Measurements from ENCODE around the gene SCAP. TPM values are rescaled to one million over a fixed set of nuclear protein-coding genes. Genes with fewer than 3 reads are reported as not detected.

The SCAP gene
- total and polyA plus RNA-seq, 2 experiments from 2014 or later = 35.5 to 141 TPM

- Histone ChIP-seq H2AFZ (no peak overlapping the region), H3K27me3 (ENCODE audit: insufficient read depth) (no peaks in the 10 kb centered on the region), H3K9me2 (ENCODE audit: insufficient read depth) (no peaks in the 10 kb centered on the region), H3K79me2 (replicated peaks; ENCODE audit: insufficient read depth) (no peaks in the 10 kb centered on the region), H4K20me1 (replicated peaks; ENCODE audit: insufficient read depth) (no peaks in the 10 kb centered on the region), H3K36me3 (ENCODE audit: insufficient read depth) (peaks cover 13% of the 10 kb centered on the region), H3K27ac (ENCODE audit: low read depth) (no peak overlapping the region), H3K4me2 (no peak overlapping the region), H3K4me3 (no peak overlapping the region), H3K4me1 (ENCODE audit: insufficient read depth) (no peaks in the 10 kb centered on the region), H3F3A (replicated peaks; ENCODE audit: low read depth) (no peaks in the 10 kb centered on the region)
- H3K4me3 Mint-ChIP-seq = no peak overlapping the region
- H3K27ac Mint-ChIP-seq = peak overlapping the region; percentile 31; the same call in 1 of the 2 replicates
- ATAC-seq (no peak), DNase-seq (ENCODE audit: low spot score) (no peak)
- TF ChIP-seq JUNB (IDR thresholded peaks at IDR 0.05; ENCODE audit: unreplicated experiment) (no peak), CREB1 (CRISPR knock-in tag; IDR thresholded peaks at IDR 0.05; ENCODE audit: low read depth) (no peak), ZNF462 (CRISPR knock-in tag; IDR thresholded peaks at IDR 0.05) (no peak), ZNF114 (CRISPR knock-in tag; IDR thresholded peaks at IDR 0.05) (no peak), STAT1 (IDR thresholded peaks at IDR 0.05; ENCODE audit: unreplicated experiment) (no peak), POLR2AphosphoS5 (IDR thresholded peaks at IDR 0.05; ENCODE audit: low read depth) (no peak), EZH2phosphoT487 (IDR thresholded peaks at IDR 0.05; ENCODE audit: unreplicated experiment) (no peak), ETS1 (IDR thresholded peaks at IDR 0.05) (no peak), NANOG (IDR thresholded peaks at IDR 0.05; ENCODE audit: borderline replicate concordance) (no peak)
- TF ChIP-seq, protein P1, sequence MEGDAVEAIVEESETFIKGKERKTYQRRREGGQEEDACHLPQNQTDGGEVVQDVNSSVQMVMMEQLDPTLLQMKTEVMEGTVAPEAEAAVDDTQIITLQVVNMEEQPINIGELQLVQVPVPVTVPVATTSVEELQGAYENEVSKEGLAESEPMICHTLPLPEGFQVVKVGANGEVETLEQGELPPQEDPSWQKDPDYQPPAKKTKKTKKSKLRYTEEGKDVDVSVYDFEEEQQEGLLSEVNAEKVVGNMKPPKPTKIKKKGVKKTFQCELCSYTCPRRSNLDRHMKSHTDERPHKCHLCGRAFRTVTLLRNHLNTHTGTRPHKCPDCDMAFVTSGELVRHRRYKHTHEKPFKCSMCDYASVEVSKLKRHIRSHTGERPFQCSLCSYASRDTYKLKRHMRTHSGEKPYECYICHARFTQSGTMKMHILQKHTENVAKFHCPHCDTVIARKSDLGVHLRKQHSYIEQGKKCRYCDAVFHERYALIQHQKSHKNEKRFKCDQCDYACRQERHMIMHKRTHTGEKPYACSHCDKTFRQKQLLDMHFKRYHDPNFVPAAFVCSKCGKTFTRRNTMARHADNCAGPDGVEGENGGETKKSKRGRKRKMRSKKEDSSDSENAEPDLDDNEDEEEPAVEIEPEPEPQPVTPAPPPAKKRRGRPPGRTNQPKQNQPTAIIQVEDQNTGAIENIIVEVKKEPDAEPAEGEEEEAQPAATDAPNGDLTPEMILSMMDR (conservative IDR thresholded peaks at IDR 0.05; ENCODE audit: low read depth in 2 of 2) = no peak
- H3K4me1 Mint-ChIP-seq = peaks cover 3% of the 10 kb centered on the region; the same call in 1 of the 3 replicates
- H3K36me3 Mint-ChIP-seq (ENCODE audit: low read depth) = peaks cover 60% of the 10 kb centered on the region
- H3K27me3 Mint-ChIP-seq (ENCODE audit: insufficient read depth, low read depth, poor library complexity) = peaks cover 8% of the 10 kb centered on the region
- H3K9me3 Mint-ChIP-seq = no peaks in the 10 kb centered on the region
Observed at GRCh38 chr3:47496892-47497291, 21.2 kb upstream of the SCAP start.
